Hepatocyte (in vitro differentiated cells): Measurements from ENCODE around the gene POLR1H. TPM values are rescaled to one million over a fixed set of nuclear protein-coding genes. Genes with fewer than 3 reads are reported as not detected.
"Not testable (repeated sequence)": the region's sequence is repeated elsewhere in the genome, so short reads cannot be mapped to it uniquely, and the experiment has no call there.

Experiments used
- DNase-seq: peaks from one replicate; pipeline ENCODE4 v3.0.0-alpha.2; 2016; ENCODE audit warnings: low spot score
- H2AFZ ChIP-seq: fragments of 200-600 bp; sonication (generic); 2 replicates; pipeline ENCODE4 v1.6.0; 2016; ENCODE audit warnings: antibody characterized with exemption, mild to moderate bottlenecking
- H3K27ac ChIP-seq: fragments of 200-600 bp; sonication (generic); 2 replicates; pipeline ENCODE4 v1.5.1; 2016; ENCODE audit warnings: mild to moderate bottlenecking
- H3K27me3 ChIP-seq: fragments of 200-600 bp; sonication (generic); 2 replicates; pipeline ENCODE4 v1.6.1; 2016
- H3K36me3 ChIP-seq: fragments of 200-600 bp; sonication (generic); replicated peaks from 2 replicates; pipeline ENCODE4 v1.5.1; 2016; ENCODE audit warnings: low read depth; ENCODE audit not compliant: insufficient read depth
- H3K4me1 ChIP-seq: fragments of 200-600 bp; sonication (generic); 2 replicates; pipeline ENCODE4 v1.5.1; 2016; ENCODE audit warnings: mild to moderate bottlenecking, moderate library complexity; ENCODE audit not compliant: insufficient read depth
- H3K4me2 ChIP-seq: fragments of 200-600 bp; sonication (generic); 2 replicates; pipeline ENCODE4 v1.6.0; 2016
- H3K4me3 ChIP-seq: fragments of 200-600 bp; sonication (generic); 2 replicates; pipeline ENCODE4 v1.5.1; 2016; ENCODE audit warnings: mild to moderate bottlenecking
- H3K79me2 ChIP-seq: fragments of 200-600 bp; sonication (generic); 2 replicates; pipeline ENCODE4 v1.6.0; 2017; ENCODE audit warnings: mild to moderate bottlenecking
- H3K9me2 ChIP-seq: fragments of 200-600 bp; sonication (generic); replicated peaks from 2 replicates; pipeline ENCODE4 v1.6.0; 2017; ENCODE audit warnings: mild to moderate bottlenecking; ENCODE audit not compliant: insufficient read depth
- H3K9me3 ChIP-seq: fragments of 200-600 bp; sonication (generic); 2 replicates; pipeline ENCODE4 v1.5.1; 2016; ENCODE audit warnings: low read depth, mild to moderate bottlenecking
- H4K20me1 ChIP-seq: fragments of 200-600 bp; sonication (generic); 2 replicates; pipeline ENCODE4 v1.6.0; 2016; ENCODE audit warnings: mild to moderate bottlenecking; ENCODE audit not compliant: insufficient read depth, poor library complexity, severe bottlenecking
- CTCF ChIP-seq: fragments of 200-600 bp; sonication (generic); IDR thresholded peaks from 2 replicates; pipeline ENCODE4 v1.5.1; 2016; ENCODE audit warnings: antibody characterized with exemption, mild to moderate bottlenecking; ENCODE audit not compliant: poor library complexity
- EZH2 ChIP-seq: fragments of 200-600 bp; sonication (generic); IDR thresholded peaks from 2 replicates; pipeline ENCODE4 v1.6.1; 2016; ENCODE audit warnings: antibody characterized with exemption, mild to moderate bottlenecking, borderline replicate concordance
- EZH2phosphoT487 ChIP-seq: fragments of 200-600 bp; sonication (generic); IDR thresholded peaks from one replicate; pipeline ENCODE4 v1.6.1; 2018; ENCODE audit warnings: antibody characterized with exemption, mild to moderate bottlenecking, low read depth, moderate library complexity; ENCODE audit not compliant: unreplicated experiment, severe bottlenecking
- WGBS: methylation state at CpG from one replicate; pipeline ENCODE4 v1.1.6; 2016; ENCODE audit warnings: low lambda C conversion rate; ENCODE audit errors: missing lambda C conversion rate; 5-methylcytosine and 5-hydroxymethylcytosine counted together
- polyA plus RNA-seq: library from polyadenylated mRNA; unstranded; fragments of >200 nt; fragmentation: Nextera tagmentation; extraction: Ambion mirVana; gene quantifications from 2 replicates; pipeline ENCODE4 v1.2.1, GENCODE V29; 2016
- total RNA-seq: library from RNA; depleted of rRNA; stranded (reverse); fragments of >200 nt; gene quantifications from 2 replicates; pipeline ENCODE4 v1.2.3, GENCODE V29; 2014

POLR1H gene
- total and polyA plus RNA-seq, 2 experiments from 2014 or later, result 21.3 to 34.8 TPM

GRCh38 chr6:30031381-30031780, 29.7 kb upstream of the POLR1H start:
- DNase-seq, result no peak
- H2AFZ ChIP-seq, result no peak overlapping the region
- no peak overlapping the region for H3K4me2 ChIP-seq
- no peak for TF ChIP-seq CTCF
- TF ChIP-seq EZH2phosphoT487, result no peak
- TF ChIP-seq EZH2, result no peak
- no peaks in the 10 kb centered on the region for H3K4me1 ChIP-seq
- no peaks in the 10 kb centered on the region for H3K36me3 ChIP-seq
- no peaks in the 10 kb centered on the region for H3K79me2 ChIP-seq
- H3K9me2 ChIP-seq, result no peaks in the 10 kb centered on the region
- no peaks in the 10 kb centered on the region for H3K9me3 ChIP-seq
- no peaks in the 10 kb centered on the region for H3K27me3 ChIP-seq
- no peak overlapping the region for H3K27ac ChIP-seq
- H3K4me3 ChIP-seq, result no peak overlapping the region
- no peaks in the 10 kb centered on the region for H4K20me1 ChIP-seq

GRCh38 chr6:30033440-30033839, 27.6 kb upstream of the POLR1H start:
- not testable (repeated sequence) for H3K9me3 ChIP-seq, DNase-seq, H3K4me1 ChIP-seq, H3K36me3 ChIP-seq, H3K27me3 ChIP-seq, H3K4me3 ChIP-seq, H3K79me2 ChIP-seq, H3K9me2 ChIP-seq, H2AFZ ChIP-seq, H4K20me1 ChIP-seq, H3K4me2 ChIP-seq, H3K27ac ChIP-seq
- WGBS, result 91% methylated on average over 5 of the region's 5 CpGs

- WGBS, result 93% methylated on average over 1 of the region's 1 CpG
- Histone ChIP-seq H3K27me3 (no peaks in the 10 kb centered on the region), H3K27ac (no peak overlapping the region), H3K4me3 (no peak overlapping the region), H3K79me2 (no peaks in the 10 kb centered on the region), H2AFZ (no peak overlapping the region), H3K9me3 (no peaks in the 10 kb centered on the region), H3K4me2 (no peak overlapping the region), H3K36me3 (no peaks in the 10 kb centered on the region), H3K9me2 (no peaks in the 10 kb centered on the region), H4K20me1 (no peaks in the 10 kb centered on the region), H3K4me1 (no peaks in the 10 kb centered on the region)
- no peak for DNase-seq
- TF ChIP-seq EZH2, result no peak
- TF ChIP-seq CTCF, result no peak
- no peak for TF ChIP-seq EZH2phosphoT487
Measured at GRCh38 chr6:30035784-30036183, 25.3 kb upstream of the POLR1H start.

- H3K9me3 ChIP-seq, result no peaks in the 10 kb centered on the region
- no peaks in the 10 kb centered on the region for H3K4me1 ChIP-seq
- DNase-seq, result peak; percentile 21
- no peaks in the 10 kb centered on the region for H4K20me1 ChIP-seq
- H3K27me3 ChIP-seq, result no peaks in the 10 kb centered on the region
- H3K9me2 ChIP-seq, result no peaks in the 10 kb centered on the region
- TF ChIP-seq CTCF, result peak; percentile 49
- no peak for TF ChIP-seq EZH2phosphoT487
- no peak for TF ChIP-seq EZH2
- H2AFZ ChIP-seq, result no peak overlapping the region
- no peak overlapping the region for H3K27ac ChIP-seq
- H3K36me3 ChIP-seq, result no peaks in the 10 kb centered on the region
- H3K79me2 ChIP-seq, result no peaks in the 10 kb centered on the region
- H3K4me2 ChIP-seq, result no peak overlapping the region
- 55% methylated on average over 4 of the region's 4 CpGs for WGBS
- no peak overlapping the region for H3K4me3 ChIP-seq
Measured at GRCh38 chr6:30037182-30037788, 23.8 kb upstream of the POLR1H start.
